ENCODE measurements around the gene THY1. TPM values are rescaled to one million over a fixed set of nuclear protein-coding genes. Genes with fewer than 3 reads are reported as not detected.

Gene THY1
- total RNA-seq, 2 donors from 2014 or later: 3.3 to 39.7 TPM

GRCh38 chr11:119371778-119372182 lies 51.2 kb downstream of the THY1 start:
- no peaks in the 10 kb centered on the region for H3K36me3 ChIP-seq
- no peak overlapping the region for H3K4me3 ChIP-seq
- intact Hi-C loops (cut with DNase I): loop anchor here (10.0 kb wide), 1 partner anchor 363 kb away; no protein-coding TSS in a partner anchor
- peaks cover 12% of the 10 kb centered on the region for H3K4me1 ChIP-seq (replicated peaks)
- H3K9me3 ChIP-seq: no peaks in the 10 kb centered on the region
- no peak for DNase-seq (ENCODE audit: low spot score)
- peak overlapping the region in 1 of 2 donors; percentile 7 for H3K27ac ChIP-seq
- H3K27me3 ChIP-seq (replicated peaks; ENCODE audit: insufficient read depth): no peaks in the 10 kb centered on the region
- 48% methylated on average over 8 of the region's 8 CpGs for WGBS
- TF ChIP-seq POLR2AphosphoS5 (IDR thresholded peaks at IDR 0.05) (no peak), CTCF (IDR thresholded peaks at IDR 0.05) (peak in 2 of 4 experiments; percentile 43 to 49), POLR2A (IDR thresholded peaks at IDR 0.05) (no peak)

GRCh38 chr11:119371067-119371601 lies 51.8 kb downstream of the THY1 start:
- Histone ChIP-seq H3K27ac (peak overlapping the region in 1 of 2 donors; percentile 7), H3K27me3 (replicated peaks; ENCODE audit: insufficient read depth) (no peaks in the 10 kb centered on the region), H3K4me3 (no peak overlapping the region), H3K9me3 (no peaks in the 10 kb centered on the region), H3K4me1 (replicated peaks) (peaks cover 8% of the 10 kb centered on the region), H3K36me3 (no peaks in the 10 kb centered on the region)
- intact Hi-C loops (cut with DNase I): loop anchor here (10.0 kb wide), 1 partner anchor 364 kb away; no protein-coding TSS in a partner anchor
- DNase-seq (ENCODE audit: low spot score): no peak
- 69% methylated on average over 8 of the region's 8 CpGs for WGBS
- no peak for TF ChIP-seq POLR2A (IDR thresholded peaks at IDR 0.05)
- no peak for TF ChIP-seq POLR2AphosphoS5 (IDR thresholded peaks at IDR 0.05)
- TF ChIP-seq CTCF (IDR thresholded peaks at IDR 0.05): no peak

- WGBS: 57% methylated on average over 8 of the region's 8 CpGs
- intact Hi-C loops (cut with DNase I): loop anchor here (10.0 kb wide), 1 partner anchor 364 kb away; no protein-coding TSS in a partner anchor
- H3K27ac ChIP-seq: peak overlapping the region; percentile 7 to 8
These were observed 52.4 kb downstream of the THY1 start for GRCh38 chr11:119370486-119371046.

GRCh38 chr11:119369132-119369925 lies 53.6 kb downstream of the THY1 start:
- 67% methylated on average over 13 of the region's 13 CpGs for WGBS
- Histone ChIP-seq H3K27ac (peak overlapping the region; percentile 25 to 66), H3K27me3 (replicated peaks; ENCODE audit: insufficient read depth) (no peaks in the 10 kb centered on the region), H3K9me3 (no peaks in the 10 kb centered on the region), H3K4me3 (no peak overlapping the region), H3K4me1 (replicated peaks) (peaks cover 2% of the 10 kb centered on the region), H3K36me3 (no peaks in the 10 kb centered on the region)
- intact Hi-C loops (cut with DNase I): no loop called here
- TF ChIP-seq CTCF (IDR thresholded peaks at IDR 0.05): no peak
- no peak for TF ChIP-seq POLR2A (IDR thresholded peaks at IDR 0.05)
- no peak for TF ChIP-seq POLR2AphosphoS5 (IDR thresholded peaks at IDR 0.05)
- DNase-seq (ENCODE audit: low spot score): no peak

More at GRCh38 chr11:119370486-119371046, 52.4 kb downstream of the THY1 start:
- H3K9me3 ChIP-seq: no peaks in the 10 kb centered on the region
- H3K4me1 ChIP-seq (replicated peaks): peaks cover 8% of the 10 kb centered on the region
- H3K36me3 ChIP-seq: no peaks in the 10 kb centered on the region
- DNase-seq (ENCODE audit: low spot score): no peak
- TF ChIP-seq POLR2AphosphoS5 (IDR thresholded peaks at IDR 0.05): no peak
- TF ChIP-seq POLR2A (IDR thresholded peaks at IDR 0.05): no peak
- TF ChIP-seq CTCF (IDR thresholded peaks at IDR 0.05): no peak
- H3K27me3 ChIP-seq (replicated peaks; ENCODE audit: insufficient read depth): no peaks in the 10 kb centered on the region
- no peak overlapping the region for H3K4me3 ChIP-seq

Data from prostate gland (tissue), 2 donors.